PC-3 (cell line): ENCODE measurements around the gene PTPMT1.

Experiments
- EZH2 ChIP-seq: fragments of 300-600 bp; sonication (generic); IDR thresholded peaks from one replicate; pipeline ENCODE4 v1.6.1; 2017; ENCODE audit warnings: antibody characterized with exemption, mild to moderate bottlenecking, low read length; ENCODE audit not compliant: unreplicated experiment
- EZH2phosphoT487 ChIP-seq: fragments of 300-600 bp; sonication (generic); IDR thresholded peaks from 2 replicates; pipeline ENCODE4 v1.6.1; 2018; ENCODE audit warnings: mild to moderate bottlenecking, antibody characterized with exemption, low read length, borderline replicate concordance
- TF ChIP-seq, protein P1 (sequence below): fragments of 300-600 bp; sonication (generic); conservative IDR thresholded peaks from 2 replicates; pipeline ENCODE4 v1.5.1; 2017; ENCODE audit warnings: antibody characterized with exemption, low read depth, mild to moderate bottlenecking, low read length

DNA sequence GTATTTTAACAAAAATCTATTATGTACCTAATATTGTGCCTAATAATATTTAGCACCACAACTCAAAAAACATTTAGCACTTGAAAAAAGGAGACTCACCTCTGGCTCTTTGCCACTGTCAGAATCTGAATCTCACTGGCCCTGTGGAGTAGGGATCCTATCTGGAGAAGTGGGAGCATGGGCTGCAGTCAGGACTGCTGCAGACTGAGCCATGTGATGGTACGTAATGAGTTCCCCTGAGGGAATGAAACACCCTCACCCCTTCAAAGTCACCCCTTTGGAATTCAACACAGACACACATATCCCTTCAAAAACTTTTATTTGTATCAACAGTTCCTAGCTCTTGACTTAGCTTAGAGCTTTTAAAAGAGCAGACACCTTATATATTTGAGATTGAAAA, 6.5 kb downstream of the PTPMT1 start:
- TF ChIP-seq, protein P1, sequence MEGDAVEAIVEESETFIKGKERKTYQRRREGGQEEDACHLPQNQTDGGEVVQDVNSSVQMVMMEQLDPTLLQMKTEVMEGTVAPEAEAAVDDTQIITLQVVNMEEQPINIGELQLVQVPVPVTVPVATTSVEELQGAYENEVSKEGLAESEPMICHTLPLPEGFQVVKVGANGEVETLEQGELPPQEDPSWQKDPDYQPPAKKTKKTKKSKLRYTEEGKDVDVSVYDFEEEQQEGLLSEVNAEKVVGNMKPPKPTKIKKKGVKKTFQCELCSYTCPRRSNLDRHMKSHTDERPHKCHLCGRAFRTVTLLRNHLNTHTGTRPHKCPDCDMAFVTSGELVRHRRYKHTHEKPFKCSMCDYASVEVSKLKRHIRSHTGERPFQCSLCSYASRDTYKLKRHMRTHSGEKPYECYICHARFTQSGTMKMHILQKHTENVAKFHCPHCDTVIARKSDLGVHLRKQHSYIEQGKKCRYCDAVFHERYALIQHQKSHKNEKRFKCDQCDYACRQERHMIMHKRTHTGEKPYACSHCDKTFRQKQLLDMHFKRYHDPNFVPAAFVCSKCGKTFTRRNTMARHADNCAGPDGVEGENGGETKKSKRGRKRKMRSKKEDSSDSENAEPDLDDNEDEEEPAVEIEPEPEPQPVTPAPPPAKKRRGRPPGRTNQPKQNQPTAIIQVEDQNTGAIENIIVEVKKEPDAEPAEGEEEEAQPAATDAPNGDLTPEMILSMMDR: no peak
- TF ChIP-seq EZH2phosphoT487 (no peak), EZH2 (no peak)
